Sigmoid colon (tissue), 4 donors: Measurements from ENCODE around the gene CERS2.

Experiments used
- CTCF ChIP-seq, 4 experiments: fragments of 450-650 bp in 3 of 4; fragments of 200-600 bp in 1 of 4; IDR thresholded peaks; one replicate each; pipeline ENCODE4 v1.5.1; 2016 to 2019; ENCODE audit warnings: antibody characterized with exemption in 4 of 4, mild to moderate bottlenecking in 3 of 4, moderate library complexity in 2 of 4
- POLR2AphosphoS5 ChIP-seq, 4 donors: sonication (generic); formaldehyde crosslinking; IDR thresholded peaks; one replicate each; pipeline ENCODE4 v1.6.1; 2017; ENCODE audit warnings: antibody characterized with exemption in 4 of 4

GRCh38 chr1:150965605-150966004 lies 9.0 kb downstream of the CERS2 start:
- TF ChIP-seq CTCF (IDR thresholded peaks at IDR 0.05) (no peak), POLR2AphosphoS5 (IDR thresholded peaks at IDR 0.05) (no peak)
